ENCODE data around the gene ESX1. TPM values are rescaled to one million over a fixed set of nuclear protein-coding genes. Genes with fewer than 3 reads are reported as not detected.
A peak's percentile ranks its signal among the peaks of the same experiment; 100 is the strongest.
"Not testable (repeated sequence)": the region's sequence is repeated elsewhere in the genome, so short reads cannot be mapped to it uniquely, and the experiment has no call there.

ESX1 gene
- total RNA-seq (2014; rRNA removed; shearing (Covaris generic)), result not detected in 2 replicates

GRCh38 chrX:104254442-104255115 lies at the start of gene ESX1:
ESX1 (minus strand) TSS chrX:104254933; CDS start chrX:104254849, 84 bp downstream.
- H3K27ac ChIP-seq, result no peak within 1 kb of the TSS
- DNase-seq, result no peak
- no peaks in the 10 kb centered on the region for H3K36me3 ChIP-seq
- no peak within 1 kb of the TSS for H3K4me3 ChIP-seq
- no peaks in the 10 kb centered on the region for H3K27me3 ChIP-seq
- no peaks in the 10 kb centered on the region for H3K4me1 ChIP-seq
- H3K9me3 ChIP-seq (replicated peaks), result no peaks in the 10 kb centered on the region

DNA sequence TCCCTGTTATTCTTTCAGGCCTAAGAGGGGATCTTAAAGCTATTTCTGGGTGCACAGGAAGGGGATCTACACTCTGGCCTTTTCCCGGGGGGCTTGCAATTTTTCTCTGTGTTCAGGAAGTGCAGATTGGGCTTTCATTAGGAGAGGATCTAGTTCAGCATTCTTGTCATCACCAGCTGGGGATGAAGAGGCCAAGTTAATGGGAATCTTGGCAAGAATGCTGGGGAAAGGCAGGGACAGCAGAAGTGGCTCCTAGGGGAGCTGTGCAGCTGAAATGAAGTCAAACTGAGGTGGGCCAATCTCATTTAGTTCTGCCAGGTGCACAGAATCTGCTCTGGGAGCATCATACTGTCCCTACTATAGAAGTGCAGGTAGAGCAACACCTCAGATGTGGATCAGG lies 40.9 kb upstream of the ESX1 start:
- Histone ChIP-seq H3K27me3 (no peaks in the 10 kb centered on the region), H3K27ac (no peak overlapping the region), H3K4me1 (no peaks in the 10 kb centered on the region), H3K36me3 (no peaks in the 10 kb centered on the region), H3K4me3 (no peak overlapping the region), H3K9me3 (replicated peaks) (no peaks in the 10 kb centered on the region)
- no peak for DNase-seq

GRCh38 chrX:104288961-104289360 lies 34.2 kb upstream of the ESX1 start:
- Histone ChIP-seq H3K9me3 (replicated peaks) (no peaks in the 10 kb centered on the region), H3K4me3 (no peak overlapping the region), H3K27ac (no peak overlapping the region), H3K4me1 (no peaks in the 10 kb centered on the region), H3K36me3 (no peaks in the 10 kb centered on the region), H3K27me3 (no peaks in the 10 kb centered on the region)
- DNase-seq, result no peak

- H3K4me1 ChIP-seq, result no peaks in the 10 kb centered on the region
- H3K27ac ChIP-seq, result no peak overlapping the region
- no peaks in the 10 kb centered on the region for H3K27me3 ChIP-seq
These were observed 33.5 kb upstream of the ESX1 start for GRCh38 chrX:104288269-104288668.

DNA sequence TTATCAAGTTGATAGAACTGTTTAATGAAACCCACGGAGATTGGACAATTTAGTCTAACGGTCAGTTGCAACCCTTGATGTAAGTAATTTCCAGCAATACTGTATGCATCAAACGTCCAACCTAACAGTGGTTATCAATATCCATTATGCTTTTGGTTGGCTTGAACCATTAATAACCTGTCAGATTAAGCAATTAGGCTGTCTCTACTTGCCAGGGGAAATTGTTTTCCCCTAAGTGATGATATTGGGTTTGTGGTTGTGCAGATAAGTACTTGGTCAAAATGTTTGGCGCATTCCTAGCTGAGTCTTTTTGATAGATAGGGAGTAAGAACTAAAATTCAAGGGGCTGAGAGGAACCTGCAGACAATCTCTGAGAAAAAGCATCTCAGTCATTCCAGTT lies 30.5 kb upstream of the ESX1 start:
- Histone ChIP-seq H3K4me3 (no peak overlapping the region), H3K27me3 (no peaks in the 10 kb centered on the region), H3K9me3 (replicated peaks) (no peaks in the 10 kb centered on the region), H3K4me1 (no peaks in the 10 kb centered on the region), H3K36me3 (no peaks in the 10 kb centered on the region), H3K27ac (no peak overlapping the region)
- DNase-seq, result no peak

More at GRCh38 chrX:104288269-104288668, 33.5 kb upstream of the ESX1 start:
- no peaks in the 10 kb centered on the region for H3K9me3 ChIP-seq (replicated peaks)
- no peaks in the 10 kb centered on the region for H3K36me3 ChIP-seq
- no peak overlapping the region for H3K4me3 ChIP-seq
- no peak for DNase-seq

GRCh38 chrX:104284507-104284906 lies 29.8 kb upstream of the ESX1 start:
- H3K4me3 ChIP-seq, result no peak overlapping the region
- no peaks in the 10 kb centered on the region for H3K27me3 ChIP-seq
- no peak for DNase-seq
- H3K4me1 ChIP-seq, result no peaks in the 10 kb centered on the region
- no peak overlapping the region for H3K27ac ChIP-seq
- no peaks in the 10 kb centered on the region for H3K9me3 ChIP-seq (replicated peaks)
- no peaks in the 10 kb centered on the region for H3K36me3 ChIP-seq

GRCh38 chrX:104282166-104282725 lies 27.5 kb upstream of the ESX1 start:
- Histone ChIP-seq H3K4me3 (no peak overlapping the region), H3K4me1 (no peaks in the 10 kb centered on the region), H3K9me3 (replicated peaks) (no peaks in the 10 kb centered on the region), H3K27me3 (no peaks in the 10 kb centered on the region), H3K27ac (no peak overlapping the region), H3K36me3 (no peaks in the 10 kb centered on the region)
- DNase-seq, result no peak

DNA sequence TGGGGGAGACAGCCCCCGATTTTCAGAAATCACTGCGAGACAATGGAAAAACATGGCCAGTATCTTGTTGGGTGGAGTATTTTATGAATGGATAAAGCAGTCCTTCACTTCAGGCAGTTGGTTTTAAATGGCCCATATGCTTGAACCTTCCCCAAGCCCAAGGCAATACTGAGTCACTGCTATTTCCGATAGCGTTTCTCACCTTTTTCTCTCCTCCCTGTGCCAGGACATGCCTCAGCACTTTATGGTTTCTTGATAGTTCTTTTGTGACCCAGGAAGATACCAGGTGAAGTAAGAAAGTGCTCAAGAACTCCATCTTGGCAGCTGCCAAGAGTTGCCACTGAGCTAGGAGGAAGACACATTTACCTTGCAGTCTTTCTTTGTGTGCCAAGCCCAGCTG lies 26.8 kb upstream of the ESX1 start:
- Histone ChIP-seq H3K27me3 (no peaks in the 10 kb centered on the region), H3K4me1 (no peaks in the 10 kb centered on the region), H3K27ac (no peak overlapping the region), H3K4me3 (no peak overlapping the region), H3K9me3 (replicated peaks) (no peaks in the 10 kb centered on the region), H3K36me3 (no peaks in the 10 kb centered on the region)
- no peak for DNase-seq

GRCh38 chrX:104280609-104281008 lies 25.9 kb upstream of the ESX1 start:
- Histone ChIP-seq H3K27ac (no peak overlapping the region), H3K36me3 (no peaks in the 10 kb centered on the region), H3K4me1 (no peaks in the 10 kb centered on the region), H3K9me3 (replicated peaks) (no peaks in the 10 kb centered on the region), H3K4me3 (no peak overlapping the region), H3K27me3 (no peaks in the 10 kb centered on the region)
- DNase-seq, result no peak

- Histone ChIP-seq H3K4me3 (no peak overlapping the region), H3K4me1 (no peaks in the 10 kb centered on the region), H3K27me3 (no peaks in the 10 kb centered on the region), H3K9me3 (replicated peaks) (no peaks in the 10 kb centered on the region), H3K27ac (no peak overlapping the region), H3K36me3 (no peaks in the 10 kb centered on the region)
- DNase-seq, result peak in 1 of 2 experiments; percentile 4
These were observed 16.3 kb upstream of the ESX1 start for GRCh38 chrX:104270916-104271512.

DNA sequence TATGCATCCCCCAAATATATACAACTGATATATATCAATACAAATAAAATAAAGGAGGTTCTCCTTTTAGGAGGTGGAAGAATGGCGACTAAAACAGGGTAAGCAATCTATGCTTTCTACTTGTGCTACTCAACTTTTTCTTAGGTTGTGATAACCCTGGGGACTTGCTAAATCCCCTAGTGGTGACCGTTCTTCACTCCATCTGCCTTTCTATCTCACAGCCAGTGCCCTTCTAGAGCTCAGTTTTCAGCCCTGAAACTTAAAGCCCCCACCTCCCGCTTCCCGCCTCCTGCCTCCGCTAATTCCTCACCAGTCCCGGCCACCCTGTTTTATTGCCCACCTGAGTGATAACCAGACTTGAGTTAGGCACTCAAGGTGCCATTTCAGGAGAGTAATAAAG lies 15.5 kb upstream of the ESX1 start:
- Histone ChIP-seq H3K9me3 (replicated peaks) (no peaks in the 10 kb centered on the region), H3K27ac (no peak overlapping the region), H3K4me3 (no peak overlapping the region), H3K4me1 (no peaks in the 10 kb centered on the region), H3K36me3 (no peaks in the 10 kb centered on the region), H3K27me3 (no peaks in the 10 kb centered on the region)
- DNase-seq, result no peak

DNA sequence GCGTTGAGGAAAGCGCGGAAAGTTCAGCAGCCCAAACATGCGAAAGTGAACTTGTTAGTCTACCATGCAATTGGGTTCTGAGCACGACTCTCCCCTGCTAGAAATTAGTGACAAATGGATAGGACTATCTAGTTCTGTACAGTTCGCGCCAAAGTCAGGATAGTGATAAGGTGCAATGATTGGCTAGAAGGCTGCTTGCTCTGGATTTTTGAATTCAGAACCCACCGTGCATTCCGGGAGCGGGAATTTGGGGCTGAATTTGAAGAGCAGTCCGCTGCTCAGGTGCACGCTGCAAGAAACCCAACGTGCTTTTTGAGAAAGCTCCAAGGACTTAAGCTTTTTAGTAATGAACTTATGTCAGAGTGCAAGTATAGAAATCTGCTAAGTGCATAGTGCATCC lies 732 bp upstream of the ESX1 start:
- Histone ChIP-seq H3K27ac (no peak overlapping the region), H3K4me1 (no peaks in the 10 kb centered on the region), H3K4me3 (no peak overlapping the region), H3K27me3 (no peaks in the 10 kb centered on the region), H3K36me3 (no peaks in the 10 kb centered on the region), H3K9me3 (replicated peaks) (no peaks in the 10 kb centered on the region)
- no peak for DNase-seq

DNA sequence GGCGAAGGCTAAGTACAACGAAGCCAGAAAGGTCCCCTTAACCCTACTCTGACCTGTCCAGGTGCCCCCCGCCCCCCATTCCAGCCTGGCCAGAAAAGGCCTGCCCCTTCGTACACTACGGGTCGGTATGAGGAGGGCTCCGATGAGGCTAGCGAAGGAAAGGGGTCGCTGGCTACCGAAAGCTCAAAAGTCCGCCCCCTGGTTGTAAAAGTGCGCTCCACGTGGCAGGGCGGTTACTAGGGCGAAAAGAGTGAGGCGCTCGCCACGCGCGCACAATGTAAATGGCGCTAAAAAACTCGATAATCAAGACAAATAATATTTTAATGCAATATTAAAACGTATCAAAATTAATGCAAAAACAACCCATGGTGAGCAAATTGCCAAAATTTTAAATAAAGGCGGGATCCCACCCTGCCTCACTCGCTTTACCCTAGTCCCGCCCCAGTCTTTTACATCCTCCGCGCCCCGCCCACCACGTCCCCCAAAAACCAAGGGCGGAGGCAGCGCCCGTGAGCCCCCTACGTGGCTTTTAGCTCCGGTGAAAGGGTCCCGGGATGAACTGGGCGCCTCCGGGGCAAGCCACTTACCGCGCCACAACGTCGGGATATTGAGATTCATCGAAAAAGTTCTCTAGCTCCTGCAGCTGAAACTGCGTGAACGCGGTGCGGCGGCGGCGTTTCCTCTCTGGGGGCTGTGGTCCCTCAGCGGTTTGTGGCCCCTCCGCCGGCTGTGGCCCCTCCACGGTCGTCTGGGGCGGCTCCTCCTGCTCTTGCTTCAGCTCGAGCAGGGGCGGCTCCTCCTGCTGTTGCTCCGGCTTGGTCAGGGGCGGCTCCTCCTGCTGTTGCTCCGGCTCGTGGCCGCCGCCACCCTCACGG lies 929 bp downstream of the ESX1 start:
- no peaks in the 10 kb centered on the region for H3K27me3 ChIP-seq
- H3K36me3 ChIP-seq, result no peaks in the 10 kb centered on the region
- no peak overlapping the region for H3K27ac ChIP-seq
- H3K4me1 ChIP-seq, result no peaks in the 10 kb centered on the region
- no peaks in the 10 kb centered on the region for H3K9me3 ChIP-seq (replicated peaks)
- no peak overlapping the region for H3K4me3 ChIP-seq
- DNase-seq, result no peak

DNA sequence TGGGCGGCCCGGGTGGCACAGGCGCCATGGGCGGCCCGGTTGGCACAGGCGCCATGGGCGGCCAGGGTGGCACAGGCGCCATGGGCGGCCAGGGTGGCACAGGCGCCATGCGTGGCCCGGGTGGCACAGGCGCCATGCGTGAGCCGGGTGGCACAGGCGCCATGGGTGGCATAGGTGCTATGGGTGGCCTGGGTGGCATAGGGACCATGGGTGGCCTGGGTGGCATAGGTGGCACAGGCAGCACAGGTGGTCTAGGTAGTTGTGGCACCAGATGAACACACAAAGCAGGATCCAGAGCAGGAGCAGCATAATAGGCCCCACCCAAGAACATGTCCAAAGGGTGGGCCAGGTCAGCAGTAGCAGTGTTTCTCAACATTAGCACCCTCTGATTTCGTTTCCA lies 4.3 kb downstream of the ESX1 start:
- DNase-seq, result no peak
- H3K27me3 ChIP-seq, result no peaks in the 10 kb centered on the region
- H3K36me3 ChIP-seq, result no peaks in the 10 kb centered on the region
- no peak overlapping the region for H3K4me3 ChIP-seq
- H3K27ac ChIP-seq, result no peak overlapping the region
- no peaks in the 10 kb centered on the region for H3K9me3 ChIP-seq (replicated peaks)
- no peaks in the 10 kb centered on the region for H3K4me1 ChIP-seq

DNA sequence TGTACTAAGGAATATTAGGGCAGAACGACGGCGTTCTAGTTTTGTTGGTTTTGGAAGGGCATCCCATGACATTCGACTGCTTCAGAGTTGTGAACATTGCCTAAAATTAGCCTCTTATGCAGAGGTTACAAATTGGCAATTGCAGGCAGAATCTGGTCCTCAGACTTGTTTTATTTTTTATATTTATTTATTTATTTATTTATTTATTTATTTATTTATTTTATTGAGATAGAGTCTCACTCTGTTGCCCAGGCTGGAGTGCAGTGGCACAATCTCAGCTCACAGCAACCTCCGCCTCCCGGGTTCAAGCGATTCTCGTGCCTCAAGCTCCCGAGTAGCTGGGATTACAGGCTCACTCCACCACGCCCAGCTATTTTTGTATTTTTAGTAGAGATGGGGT lies 24.7 kb downstream of the ESX1 start:
- H3K4me3 ChIP-seq; H3K36me3 ChIP-seq; H3K4me1 ChIP-seq; H3K27me3 ChIP-seq; DNase-seq; H3K9me3 ChIP-seq (replicated peaks); H3K27ac ChIP-seq: not testable (repeated sequence)

Data from SJCRH30 (cell line).